CD4-positive, alpha-beta T cell treated with Interleukin-12 subunit alpha and Interleukin-12 subunit beta, for 1 hour (primary cell): ENCODE measurements around the gene GAPDHS.

Experiments
- DNase-seq: peaks from one replicate; pipeline ENCODE4 v3.0.0-alpha.2; 2020

The GAPDHS gene

DNA sequence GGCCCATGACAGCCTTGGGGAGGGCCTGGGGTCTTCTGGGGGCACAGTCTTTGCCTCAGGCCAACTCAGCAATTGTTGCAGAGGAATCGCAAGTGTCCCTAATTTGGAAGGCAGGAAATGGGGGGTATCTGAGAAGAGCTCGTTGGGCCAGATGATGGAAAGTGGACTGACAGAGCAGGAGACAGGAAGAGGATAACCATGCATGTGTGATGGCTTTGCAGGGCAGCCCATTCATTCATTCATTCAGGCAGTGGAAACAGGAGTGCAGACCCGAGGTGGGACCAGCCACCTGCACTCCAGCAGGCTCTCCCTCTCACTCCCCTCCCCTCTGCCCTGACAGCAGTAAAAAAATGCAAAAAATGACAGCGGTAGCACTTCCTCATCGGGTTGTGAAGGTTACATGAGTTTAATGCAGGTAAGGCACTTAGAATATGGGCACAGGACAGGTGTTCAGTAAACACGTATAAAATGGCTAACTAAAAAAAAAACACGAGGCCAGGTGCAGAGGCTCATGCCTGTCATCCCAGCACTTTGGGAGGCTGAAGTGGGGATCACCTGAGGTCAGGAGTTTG is 7.2 kb downstream of the GAPDHS start:
- no peak for DNase-seq

DNA sequence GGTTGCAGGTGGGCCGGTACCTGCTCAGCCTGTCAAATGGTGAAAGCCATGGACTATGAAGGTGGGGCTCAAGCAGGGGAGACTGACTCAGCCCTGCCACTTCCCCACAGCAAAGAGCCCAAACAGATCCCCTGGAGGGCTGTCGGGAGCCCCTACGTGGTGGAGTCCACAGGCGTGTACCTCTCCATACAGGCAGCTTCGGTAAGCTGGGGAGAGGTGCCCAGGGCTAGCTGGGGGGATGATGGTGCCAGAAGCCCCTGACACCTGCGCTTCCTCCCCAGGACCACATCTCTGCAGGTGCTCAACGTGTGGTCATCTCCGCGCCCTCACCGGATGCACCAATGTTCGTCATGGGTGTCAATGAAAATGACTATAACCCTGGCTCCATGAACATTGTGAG is 9.0 kb downstream of the GAPDHS start:
- DNase-seq: no peak

DNA sequence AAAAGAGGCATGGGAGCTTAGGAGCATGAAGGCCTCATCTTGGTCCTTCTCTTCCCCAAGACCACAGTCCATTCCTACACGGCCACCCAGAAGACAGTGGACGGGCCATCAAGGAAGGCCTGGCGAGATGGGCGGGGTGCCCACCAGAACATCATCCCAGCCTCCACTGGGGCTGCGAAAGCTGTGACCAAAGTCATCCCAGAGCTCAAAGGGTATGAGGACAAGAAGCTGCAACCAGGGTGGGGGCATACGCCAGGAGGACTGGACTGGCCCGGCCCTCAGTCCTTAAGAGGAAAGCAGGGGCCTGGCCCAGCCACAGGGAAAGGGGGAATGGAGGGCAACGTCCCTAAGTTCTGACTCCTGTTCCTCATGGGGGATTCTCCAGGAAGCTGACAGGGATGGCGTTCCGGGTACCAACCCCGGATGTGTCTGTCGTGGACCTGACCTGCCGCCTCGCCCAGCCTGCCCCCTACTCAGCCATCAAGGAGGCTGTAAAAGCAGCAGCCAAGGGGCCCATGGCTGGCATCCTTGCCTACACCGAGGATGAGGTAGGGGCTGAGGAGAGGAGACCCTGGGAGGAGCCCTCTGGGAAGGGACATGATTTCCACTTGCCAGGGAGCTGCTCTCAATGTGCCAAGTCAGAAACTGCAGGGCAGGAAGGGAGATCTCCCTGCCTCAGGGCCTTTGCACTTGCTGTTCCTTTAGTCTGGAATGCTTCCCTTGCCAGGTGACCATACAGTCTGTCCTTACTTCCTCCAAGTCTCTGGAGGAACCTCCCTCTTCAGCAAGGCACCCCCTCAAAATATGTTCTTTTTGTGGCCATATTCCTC is 10.2 kb downstream of the GAPDHS start:
- no peak for DNase-seq

DNA sequence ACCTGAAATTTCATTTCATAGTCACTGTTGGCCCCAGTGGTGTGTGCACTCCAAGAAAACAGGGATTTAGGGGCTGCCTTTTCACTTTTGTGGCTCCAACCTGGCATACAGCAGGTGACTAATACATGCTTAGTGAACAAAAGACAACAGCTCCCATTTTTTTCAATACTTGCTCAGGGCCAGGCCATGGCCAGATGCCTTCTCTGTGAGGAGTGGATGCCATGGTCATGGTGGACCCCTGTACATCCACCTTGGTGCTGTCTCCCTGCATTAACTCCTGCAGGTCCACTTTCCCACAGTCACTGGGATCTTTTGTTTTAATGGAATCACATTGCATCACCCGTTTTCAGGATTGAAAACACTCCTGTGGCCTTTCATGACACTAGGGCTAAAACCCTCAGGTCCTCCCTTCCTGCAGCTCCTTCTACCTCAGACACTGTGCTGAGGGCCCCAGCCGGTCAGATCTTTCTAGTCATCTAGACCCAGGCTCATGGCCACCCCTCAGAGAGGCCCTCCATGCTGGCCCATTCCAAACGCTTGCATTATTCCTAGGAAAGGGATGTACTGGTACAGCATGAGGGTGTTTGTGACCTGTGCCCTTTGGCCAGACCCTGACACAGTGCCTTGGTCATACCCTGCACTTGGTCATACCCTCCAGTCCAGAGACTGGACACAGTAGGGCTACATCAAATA is 11.0 kb downstream of the GAPDHS start:
- no peak for DNase-seq

DNA sequence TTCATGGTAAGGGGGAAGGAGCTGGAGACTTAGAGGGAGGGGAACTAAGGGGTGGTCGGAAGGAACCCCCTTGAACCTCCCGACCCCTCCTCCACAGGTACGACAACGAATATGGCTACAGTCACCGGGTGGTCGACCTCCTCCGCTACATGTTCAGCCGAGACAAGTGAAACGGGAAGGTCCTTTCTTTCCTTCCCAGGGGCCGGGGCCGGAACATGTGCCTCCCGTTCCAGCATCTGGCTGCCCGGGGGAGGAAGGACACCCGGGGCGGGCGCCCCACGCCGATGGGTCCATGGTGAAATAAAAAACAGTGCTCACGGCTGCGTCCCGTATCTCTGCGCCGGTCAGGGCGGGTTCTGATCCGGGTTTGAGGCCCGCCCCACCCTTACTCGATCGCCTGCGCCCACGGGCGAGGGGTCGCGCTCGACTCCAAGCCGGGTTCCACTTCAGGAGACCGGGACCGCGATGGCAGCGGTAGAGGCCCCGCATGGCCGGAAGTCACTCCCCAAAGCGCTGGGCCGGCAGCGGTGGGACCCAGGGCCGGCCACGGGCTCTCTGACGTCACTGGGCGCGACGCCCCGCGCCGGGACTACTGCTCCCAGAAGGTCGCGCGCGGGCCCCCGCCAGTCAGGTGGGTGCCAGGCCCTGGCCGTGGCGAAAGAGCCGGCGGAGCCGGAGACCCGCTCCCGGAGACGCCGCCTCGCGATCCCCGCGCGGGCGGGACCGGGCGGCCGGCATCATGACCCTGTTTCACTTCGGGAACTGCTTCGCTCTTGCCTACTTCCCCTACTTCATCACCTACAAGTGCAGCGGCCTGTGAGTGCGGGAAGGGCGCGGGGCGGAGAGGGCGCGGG is 12.0 kb downstream of the GAPDHS start, which contains the start of gene TMEM147:
TSS of gene TMEM147 (plus strand) at position 626 of the 854 bp plus-strand sequence. CDS start at position 740, 114 bp downstream.
- DNase-seq: peak; percentile 83

DNA sequence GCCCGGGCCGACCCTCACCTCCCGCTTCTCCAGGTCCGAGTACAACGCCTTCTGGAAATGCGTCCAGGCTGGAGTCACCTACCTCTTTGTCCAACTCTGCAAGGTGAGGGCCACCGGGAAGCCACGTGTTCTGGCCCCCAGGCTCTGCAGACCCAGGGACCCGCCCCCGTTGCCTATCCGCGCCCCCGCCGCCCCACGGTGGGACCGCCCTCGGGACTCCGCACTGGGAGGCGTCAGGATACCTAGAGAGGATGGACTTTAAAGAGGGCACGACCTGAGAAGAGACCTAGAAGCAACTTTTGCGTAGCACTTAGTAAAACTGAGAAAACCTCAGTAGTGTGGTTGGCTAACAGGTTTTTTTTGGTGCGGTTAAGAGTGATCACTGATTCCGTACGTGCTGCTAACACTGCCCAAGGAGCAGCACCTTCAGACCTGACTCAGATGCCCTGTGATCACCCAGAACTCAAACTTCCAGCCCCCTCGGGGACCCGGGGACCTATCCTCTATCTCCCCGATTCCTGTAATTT is 12.7 kb downstream of the GAPDHS start:
- DNase-seq: peak; percentile 53

DNA sequence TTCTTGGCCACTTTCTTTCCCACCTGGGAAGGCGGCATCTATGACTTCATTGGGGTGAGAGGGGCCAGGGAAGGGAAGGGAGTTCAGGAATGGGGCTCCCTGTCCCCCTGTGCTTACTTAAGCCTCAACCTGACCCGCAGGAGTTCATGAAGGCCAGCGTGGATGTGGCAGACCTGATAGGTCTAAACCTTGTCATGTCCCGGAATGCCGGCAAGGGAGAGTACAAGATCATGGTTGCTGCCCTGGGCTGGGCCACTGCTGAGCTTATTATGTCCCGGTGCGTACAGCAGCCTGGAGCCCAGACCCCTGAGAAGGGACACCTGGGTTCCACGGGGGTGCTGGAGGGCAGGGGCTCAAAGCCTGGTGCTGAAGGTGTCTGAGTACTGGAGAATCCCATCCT is 13.3 kb downstream of the GAPDHS start:
- DNase-seq: no peak

DNA sequence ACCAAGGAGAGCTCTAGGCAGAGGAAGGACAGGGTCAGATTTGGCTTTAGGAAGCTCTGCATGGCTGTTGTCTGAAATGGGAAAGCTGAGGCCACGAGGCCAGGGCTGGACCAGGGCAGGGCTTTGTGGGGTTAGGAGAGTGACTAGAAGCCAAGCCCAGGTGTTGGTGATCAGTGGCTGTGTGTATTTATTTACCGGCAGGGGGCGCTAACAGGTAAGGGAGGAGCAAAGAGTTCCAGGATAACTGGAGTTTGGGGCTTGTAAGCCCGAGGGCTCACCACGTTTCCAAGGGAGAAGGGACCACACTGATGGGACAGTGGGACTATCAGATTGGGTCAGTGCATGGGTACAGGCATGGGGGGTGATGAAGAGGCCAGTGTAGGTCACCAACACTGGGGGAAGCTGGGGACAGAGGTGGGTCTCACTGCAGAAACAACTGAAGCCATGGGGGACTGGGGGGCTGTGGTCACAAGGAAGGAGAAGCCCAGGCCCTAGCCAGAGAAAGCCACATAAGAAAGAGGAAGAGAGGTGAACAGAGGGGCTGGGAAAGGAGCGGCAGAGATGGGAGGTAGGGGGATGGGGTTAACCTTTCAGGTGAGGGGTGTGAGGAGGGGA is 16.0 kb downstream of the GAPDHS start:
- DNase-seq: peak; percentile 68

DNA sequence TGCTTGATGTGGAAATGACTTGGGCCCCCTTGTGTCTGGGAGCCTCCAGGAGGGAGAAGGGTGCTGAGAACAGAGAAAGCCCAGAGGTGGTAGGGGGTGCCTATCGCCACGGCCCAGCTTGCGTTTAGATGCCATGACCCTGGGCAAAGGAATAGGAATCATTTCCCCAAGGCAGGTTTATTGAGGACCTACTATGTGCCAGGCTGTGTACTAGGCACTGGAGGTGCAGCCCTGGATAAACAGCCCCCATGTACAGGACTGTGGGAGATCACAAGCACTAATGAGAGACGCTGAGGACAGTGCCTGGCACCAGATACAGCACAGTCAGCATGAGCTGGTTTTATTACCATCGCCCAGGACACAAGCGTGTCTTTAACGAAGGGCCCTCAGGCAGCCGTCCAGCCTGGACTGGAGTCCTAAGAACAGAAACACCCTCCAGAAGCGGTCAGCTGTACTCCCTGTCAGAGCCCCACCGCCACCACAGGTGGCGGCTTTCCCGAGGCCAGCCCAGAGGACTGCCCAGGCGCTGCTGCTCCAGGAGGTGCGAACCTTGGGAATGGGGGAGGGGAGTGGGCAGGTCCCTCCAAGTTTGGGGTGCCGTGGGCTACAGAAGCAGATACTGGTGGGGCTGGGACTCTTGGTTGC is 16.7 kb downstream of the GAPDHS start:
- DNase-seq: no peak

DNA sequence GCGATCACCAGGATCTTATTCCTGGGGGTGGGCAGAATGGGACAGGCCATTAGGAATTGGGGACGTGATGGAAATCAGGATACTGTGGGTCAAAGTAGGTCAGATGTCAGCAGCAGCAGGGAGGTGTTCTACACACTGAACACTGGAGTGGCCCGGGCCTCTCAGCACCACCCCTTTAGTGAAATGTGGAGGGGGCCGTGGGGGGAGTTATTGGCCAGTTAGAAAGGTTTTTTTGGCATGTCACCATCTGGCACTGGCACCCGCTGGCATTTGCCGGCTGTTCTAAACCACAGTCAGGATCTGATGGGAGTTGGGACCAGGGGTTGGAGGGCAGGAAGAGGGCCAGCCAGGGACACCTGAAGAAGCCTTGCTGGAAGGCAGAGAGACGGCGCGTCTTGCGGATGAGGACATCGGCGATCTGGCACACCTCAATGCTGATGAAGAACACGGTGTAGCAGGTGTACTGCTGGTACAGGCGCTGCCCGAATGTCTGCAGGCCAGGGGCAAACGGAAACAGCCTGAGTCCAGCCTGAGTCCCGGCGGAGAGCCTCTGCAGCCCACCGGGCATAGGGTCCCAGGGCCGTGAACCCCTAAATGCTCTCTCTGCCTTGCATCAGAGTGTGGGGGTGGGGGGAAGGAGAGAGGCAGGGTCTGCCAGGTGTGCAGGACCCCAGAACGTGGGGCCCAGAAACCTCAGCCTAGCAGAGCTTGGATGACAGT is 18.0 kb downstream of the GAPDHS start:
- DNase-seq: no peak

DNA sequence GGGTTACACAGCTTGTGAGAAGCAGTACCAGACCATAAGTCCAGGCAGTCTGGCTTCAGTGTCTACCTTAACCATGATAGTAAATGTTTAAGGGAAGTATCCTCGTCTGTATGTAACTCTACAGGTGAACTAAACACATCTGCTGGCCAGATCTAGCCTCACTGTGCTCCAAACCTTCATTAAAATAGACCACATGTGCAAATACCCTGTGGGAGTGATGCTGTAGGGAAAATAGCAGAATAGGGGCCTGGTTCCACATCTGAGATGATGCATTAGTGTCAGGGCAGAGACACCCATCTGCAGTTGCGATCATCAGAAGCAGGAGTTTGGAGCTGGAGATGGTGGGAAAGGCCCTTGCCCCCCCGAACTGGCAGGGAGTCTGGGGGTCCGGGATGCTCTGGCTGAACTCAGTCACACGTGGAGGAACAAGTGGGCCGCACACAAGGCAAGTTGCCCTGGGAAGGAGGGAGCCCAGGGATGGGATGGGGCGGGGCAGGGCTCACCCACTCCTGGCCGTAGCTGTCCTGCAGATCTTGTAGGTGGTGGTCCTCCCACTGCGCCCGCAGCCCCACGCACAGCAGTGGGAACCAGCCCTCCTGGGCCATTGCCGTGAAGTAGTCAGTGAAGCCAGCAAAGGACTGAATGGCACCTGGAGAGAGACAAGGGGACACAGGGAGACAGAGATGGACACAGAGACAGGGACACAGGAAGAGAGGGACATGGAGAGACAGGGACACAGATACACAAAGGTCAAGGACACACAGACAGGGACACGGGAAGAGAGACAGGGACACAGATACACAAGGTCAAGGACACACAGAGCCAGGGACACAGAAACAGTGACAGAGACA is 19.5 kb downstream of the GAPDHS start:
- no peak for DNase-seq

DNA sequence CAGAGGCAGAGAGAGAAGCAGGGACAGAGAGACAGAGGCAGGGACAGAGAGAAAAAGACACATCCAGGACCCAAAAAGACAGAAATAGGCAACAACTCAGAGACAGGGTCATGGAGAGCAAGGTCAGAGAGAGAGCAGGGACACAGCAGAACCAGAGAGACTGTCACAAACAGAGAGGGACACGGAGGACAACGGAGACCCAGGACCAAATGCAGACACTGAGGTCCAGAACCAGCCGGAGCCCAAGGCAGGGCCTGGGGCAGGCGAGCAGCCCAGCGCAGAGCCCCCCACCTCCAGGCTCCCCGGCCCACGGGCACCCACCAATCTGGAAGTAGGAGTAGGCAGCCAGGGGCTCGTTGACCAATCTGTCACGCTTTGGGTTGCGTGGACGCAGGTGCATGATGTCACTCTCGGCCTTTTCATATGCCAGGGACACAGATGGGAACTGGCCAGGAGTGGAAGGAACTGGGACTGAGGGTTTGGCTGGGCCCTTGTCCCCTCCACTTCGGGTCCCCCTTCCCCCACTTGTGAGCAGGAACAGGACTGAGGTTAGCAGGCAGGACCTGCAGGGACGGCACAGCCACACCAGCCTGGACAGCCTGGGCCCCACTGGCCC is 20.2 kb downstream of the GAPDHS start:
- no peak for DNase-seq

DNA sequence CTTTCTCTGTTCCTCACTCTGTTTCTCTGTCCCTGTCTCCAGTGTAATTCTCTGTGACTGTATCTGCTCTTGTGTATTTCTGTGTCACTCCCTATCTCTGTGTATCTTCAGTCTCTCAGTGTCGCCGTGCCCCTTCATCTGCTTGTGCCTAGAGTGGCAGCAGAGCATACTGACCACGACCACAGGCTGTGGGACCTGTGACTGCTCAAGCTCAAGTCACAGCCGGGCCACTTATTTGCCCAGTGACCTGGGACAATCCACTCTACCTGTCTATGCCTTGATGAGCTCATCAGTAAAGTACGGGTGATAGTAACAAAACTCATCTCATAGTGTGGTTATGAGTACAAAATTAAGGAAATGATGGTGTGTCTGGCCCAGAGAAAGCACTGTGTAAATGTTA is 20.8 kb downstream of the GAPDHS start:
- DNase-seq: no peak

DNA sequence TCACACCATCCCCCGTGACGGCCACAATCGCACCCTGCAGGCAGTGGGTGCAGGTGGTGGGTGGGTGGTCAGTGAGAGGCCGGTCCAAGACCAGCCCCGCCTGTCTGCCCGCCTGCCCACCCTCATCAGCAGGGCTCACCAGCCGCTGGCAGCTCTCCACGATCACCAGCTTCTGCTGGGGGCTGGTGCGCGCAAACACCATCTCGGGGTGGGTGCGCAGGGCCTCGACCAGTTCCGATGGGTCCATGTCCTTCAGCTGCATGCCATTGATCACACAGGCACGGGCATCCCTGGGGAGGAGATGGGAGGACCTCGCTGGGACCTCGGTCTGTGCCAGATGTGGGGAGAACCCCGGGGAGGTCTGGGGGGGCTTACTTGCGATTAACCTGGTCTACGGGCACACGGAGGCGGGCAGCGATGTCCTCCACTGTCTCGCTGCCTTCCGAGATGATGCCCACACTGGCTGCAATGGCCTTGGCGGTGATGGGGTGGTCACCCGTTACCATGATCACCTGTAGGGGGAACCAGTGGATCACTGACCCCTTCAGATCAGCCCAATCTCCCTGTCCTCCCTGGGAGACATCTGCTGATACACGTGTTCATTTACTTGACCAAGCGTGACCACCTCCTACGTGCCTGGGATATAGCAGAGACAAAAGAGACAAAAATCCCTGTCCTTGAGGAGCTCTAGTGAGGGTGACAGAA is 22.2 kb downstream of the GAPDHS start:
- no peak for DNase-seq

DNA sequence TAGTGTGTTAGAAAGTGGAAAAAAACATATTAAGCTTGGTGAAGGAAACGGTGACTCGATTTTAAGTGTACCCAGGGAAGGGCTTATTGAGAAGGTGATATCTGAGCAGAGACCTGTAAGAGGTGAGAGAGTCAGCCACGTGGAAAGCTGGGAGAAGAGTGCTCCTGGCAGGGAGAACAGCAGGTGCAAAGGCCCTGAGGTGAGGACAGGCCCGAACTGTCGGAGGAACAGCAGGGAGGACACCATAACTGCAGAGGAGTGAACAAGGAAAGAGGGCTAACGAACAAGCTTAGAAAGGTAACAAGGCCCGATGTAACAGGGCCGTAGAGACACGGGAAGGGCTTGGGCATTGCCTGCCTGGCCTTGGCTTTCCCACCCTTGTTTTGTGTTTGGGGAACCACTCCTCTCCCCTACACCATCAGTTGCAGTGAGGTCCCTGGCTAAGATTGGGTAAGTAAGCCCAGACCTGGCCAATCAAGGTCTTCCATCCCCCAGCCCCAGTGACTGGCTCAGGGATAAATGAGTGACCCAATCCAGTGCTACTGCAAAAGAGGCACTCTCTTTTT is 22.9 kb downstream of the GAPDHS start:
- DNase-seq: no peak

DNA sequence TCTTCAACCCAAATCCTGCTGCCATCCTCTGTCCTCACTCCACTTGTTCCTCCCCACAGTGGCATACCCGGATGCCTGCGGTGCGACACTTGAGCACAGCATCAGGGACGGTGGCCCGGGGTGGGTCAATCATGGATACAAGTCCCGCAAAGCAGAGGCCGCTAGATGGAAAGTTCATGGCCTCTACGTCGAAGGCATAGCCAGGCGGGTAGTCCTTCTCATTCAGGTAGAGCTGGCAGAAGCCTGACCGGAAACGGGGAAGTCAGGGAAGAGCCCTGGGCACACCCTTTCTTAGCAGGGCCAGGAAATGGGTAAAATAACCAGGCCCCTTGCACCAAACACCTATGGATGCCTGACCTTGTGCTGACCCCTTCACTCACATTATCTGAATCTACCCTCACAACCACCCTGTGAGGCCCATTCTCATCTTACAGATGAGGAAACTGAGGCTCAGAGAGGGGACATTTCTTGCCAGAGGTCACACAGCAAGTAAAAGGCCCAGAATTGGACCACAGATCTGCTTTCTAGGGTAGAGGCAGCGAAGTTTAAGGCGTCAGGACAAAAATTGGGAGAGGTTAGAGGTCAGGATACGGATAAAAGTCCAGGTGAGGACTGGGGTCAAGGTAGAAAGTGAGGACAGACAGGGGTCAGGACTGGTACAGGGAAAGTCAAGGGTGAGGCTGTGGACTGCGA is 23.7 kb downstream of the GAPDHS start:
- DNase-seq: no peak

DNA sequence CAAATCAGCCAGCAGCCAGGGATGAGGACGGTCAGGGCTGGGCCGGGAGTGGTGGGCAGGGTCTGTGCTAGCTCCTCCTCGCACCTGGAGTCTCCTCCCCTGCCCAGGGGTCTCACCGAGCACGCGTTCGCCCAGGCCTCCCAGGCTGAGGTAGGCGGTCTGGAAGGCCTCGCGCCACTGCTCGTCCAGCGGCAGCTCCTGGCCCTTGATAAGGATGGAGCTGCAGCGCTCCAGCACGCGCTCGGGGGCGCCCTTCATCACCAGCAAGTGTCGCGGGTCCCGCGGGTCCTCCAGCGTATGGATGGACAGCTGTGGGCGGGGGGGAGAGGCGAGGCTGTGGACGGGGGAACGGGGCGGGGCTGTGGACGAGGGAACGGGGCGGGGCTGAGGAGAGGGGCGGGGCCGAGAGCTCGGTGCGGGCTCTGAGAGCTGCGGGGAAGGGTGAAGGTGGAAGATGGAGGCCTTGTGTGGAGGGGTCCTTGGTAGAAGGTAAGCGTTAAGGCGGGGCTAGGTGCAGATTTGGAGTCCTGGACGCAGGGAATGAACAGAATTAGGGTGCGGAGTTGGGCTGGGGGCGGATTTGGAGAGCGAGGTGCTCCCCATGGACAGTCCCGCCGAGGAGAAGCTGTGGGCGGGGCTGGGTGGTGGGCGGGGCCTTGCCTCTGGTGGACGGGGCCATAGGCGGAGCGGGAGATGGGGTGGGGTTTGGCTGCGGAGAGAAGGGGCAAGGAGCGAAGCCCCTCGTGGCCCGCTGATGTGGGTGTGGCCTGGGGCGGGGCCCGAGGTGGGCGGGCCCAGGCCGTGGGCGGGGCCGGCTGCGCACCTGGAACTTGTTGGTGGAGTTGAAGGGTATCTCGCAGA is 24.5 kb downstream of the GAPDHS start:
- peak; percentile 59 for DNase-seq
